Subcutaneous adipose tissue (tissue), 4 donors: ENCODE measurements around the gene COL9A2. TPM values are rescaled to one million over a fixed set of nuclear protein-coding genes. Genes with fewer than 3 reads are reported as not detected.

Source experiments
- CTCF ChIP-seq: fragments of 450-650 bp; IDR thresholded peaks from one replicate; pipeline ENCODE4 v1.5.1; 2016; ENCODE audit warnings: low read depth, mild to moderate bottlenecking, control low read depth, antibody characterized with exemption, moderate library complexity
- total RNA-seq, 4 donors: library from RNA; depleted of rRNA; stranded (reverse); fragments of >200 nt; gene quantifications; one replicate each; pipeline ENCODE4 v1.1.0, GENCODE V29; 2016

COL9A2 gene
- total RNA-seq, 4 donors from 2014 or later, result 0.65 to 7.8 (median 4.1) TPM

GRCh38 chr1:40311692-40312091 lies 5.4 kb downstream of the COL9A2 start:
- TF ChIP-seq CTCF, result no peak

- no peak for TF ChIP-seq CTCF
Measured at GRCh38 chr1:40310983-40311642, 6.0 kb downstream of the COL9A2 start.

GRCh38 chr1:40310129-40310461 lies 7.0 kb downstream of the COL9A2 start:
- TF ChIP-seq CTCF, result no peak

- TF ChIP-seq CTCF, result no peak
Measured at GRCh38 chr1:40309374-40310128, 7.5 kb downstream of the COL9A2 start.

GRCh38 chr1:40308036-40308727 lies 8.9 kb downstream of the COL9A2 start:
- no peak for TF ChIP-seq CTCF

GRCh38 chr1:40307186-40307585 lies 9.9 kb downstream of the COL9A2 start:
- TF ChIP-seq CTCF, result no peak

GRCh38 chr1:40306296-40306695 lies 10.8 kb downstream of the COL9A2 start:
- TF ChIP-seq CTCF, result no peak
